ENCODE results near the gene RPL29.

RPL29 gene

DNA sequence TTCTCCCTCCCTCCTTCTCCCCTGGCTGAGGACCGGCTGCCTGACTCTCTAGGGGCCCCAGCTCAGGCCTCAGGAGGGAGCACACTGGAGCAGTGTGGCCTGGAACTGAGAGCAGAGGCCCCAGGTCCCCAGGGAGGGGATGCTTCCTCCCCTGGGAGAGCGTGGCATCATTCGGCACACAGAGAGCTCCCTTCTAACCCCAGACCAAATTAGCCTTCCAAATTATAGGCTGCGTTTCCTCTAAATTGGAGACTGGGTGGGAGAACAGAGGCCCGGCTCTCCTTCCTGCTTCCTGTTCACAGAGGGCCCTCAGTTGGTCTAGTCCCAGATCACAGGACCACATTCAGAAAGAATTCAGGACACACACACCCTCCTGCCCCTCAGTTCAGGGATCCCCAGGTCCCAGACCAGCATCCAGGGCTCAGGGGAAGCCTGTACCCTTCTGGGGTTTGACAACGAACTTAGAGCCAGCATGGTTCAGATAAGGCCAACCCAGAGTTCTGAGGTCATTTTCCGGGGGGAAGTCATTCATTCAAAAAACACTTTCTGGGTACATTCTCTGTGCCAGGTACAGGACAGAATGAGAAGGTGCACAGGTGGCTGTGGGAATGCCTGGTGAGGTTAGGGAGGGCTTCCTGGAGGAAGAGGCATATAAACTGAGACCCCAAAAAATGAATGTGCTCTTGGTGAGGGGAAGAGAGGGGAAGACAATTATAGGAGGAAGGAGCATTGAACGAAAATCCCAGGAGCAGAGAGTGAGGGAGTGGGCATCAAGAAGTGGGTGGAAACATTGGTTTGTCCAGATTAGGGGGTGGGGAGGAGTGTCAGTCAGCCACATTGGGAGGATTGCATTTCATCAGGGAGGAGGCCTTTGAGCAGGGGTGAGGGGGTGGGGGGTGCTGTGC lies 28.4 kb upstream of the RPL29 start:
- DNase-seq (ENCODE audit: low read depth in 1 of 2, low spot score in 1 of 2): no peak
- Histone ChIP-seq H3K27ac (replicated peaks) (no peak overlapping the region), H3K27me3 (ENCODE audit: insufficient read depth, poor library complexity, severe bottlenecking) (no peaks in the 10 kb centered on the region), H3K4me3 (replicated peaks; ENCODE audit: insufficient read depth, low read length) (no peak overlapping the region)
- TF ChIP-seq, protein P1, sequence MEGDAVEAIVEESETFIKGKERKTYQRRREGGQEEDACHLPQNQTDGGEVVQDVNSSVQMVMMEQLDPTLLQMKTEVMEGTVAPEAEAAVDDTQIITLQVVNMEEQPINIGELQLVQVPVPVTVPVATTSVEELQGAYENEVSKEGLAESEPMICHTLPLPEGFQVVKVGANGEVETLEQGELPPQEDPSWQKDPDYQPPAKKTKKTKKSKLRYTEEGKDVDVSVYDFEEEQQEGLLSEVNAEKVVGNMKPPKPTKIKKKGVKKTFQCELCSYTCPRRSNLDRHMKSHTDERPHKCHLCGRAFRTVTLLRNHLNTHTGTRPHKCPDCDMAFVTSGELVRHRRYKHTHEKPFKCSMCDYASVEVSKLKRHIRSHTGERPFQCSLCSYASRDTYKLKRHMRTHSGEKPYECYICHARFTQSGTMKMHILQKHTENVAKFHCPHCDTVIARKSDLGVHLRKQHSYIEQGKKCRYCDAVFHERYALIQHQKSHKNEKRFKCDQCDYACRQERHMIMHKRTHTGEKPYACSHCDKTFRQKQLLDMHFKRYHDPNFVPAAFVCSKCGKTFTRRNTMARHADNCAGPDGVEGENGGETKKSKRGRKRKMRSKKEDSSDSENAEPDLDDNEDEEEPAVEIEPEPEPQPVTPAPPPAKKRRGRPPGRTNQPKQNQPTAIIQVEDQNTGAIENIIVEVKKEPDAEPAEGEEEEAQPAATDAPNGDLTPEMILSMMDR (IDR thresholded peaks at IDR 0.05; ENCODE audit: insufficient read depth, low read length): no peak

DNA sequence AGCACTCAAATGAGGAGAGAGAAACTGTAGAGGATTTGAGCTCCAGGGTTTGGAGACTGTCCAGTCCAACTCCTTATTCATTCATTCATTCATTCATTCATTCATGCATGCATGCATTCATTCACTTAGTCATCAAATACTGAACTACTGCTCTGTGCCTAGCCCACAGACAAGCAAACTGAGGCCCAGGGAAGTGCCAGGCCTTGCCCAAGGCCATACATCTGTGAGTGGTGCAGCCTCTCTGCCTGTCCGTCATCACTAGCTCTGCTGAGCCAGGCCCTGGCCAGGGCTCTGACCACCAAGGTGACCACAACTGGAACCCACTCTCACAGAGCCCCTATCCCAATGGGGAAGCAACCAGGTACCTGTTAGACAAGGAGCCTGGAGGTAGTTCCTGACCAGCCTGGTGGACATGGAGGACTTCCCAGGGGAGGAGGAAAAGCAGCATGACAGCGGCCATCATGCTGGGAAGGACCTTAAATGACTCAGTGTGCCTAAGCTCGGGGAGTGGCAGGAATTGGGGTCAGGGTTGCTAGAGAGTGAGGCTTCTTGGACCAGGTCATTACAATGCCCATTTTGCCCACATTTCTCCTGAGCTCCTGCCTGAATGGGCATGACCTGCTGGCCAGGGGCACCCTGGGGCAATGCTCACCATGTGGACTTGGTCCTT lies 27.5 kb upstream of the RPL29 start:
- TF ChIP-seq POLR2AphosphoS5 (IDR thresholded peaks at IDR 0.05; ENCODE audit: low read depth): no peak
- TF ChIP-seq, protein P1 (IDR thresholded peaks at IDR 0.05; ENCODE audit: insufficient read depth, low read length): no peak
- TF ChIP-seq, protein P2, sequence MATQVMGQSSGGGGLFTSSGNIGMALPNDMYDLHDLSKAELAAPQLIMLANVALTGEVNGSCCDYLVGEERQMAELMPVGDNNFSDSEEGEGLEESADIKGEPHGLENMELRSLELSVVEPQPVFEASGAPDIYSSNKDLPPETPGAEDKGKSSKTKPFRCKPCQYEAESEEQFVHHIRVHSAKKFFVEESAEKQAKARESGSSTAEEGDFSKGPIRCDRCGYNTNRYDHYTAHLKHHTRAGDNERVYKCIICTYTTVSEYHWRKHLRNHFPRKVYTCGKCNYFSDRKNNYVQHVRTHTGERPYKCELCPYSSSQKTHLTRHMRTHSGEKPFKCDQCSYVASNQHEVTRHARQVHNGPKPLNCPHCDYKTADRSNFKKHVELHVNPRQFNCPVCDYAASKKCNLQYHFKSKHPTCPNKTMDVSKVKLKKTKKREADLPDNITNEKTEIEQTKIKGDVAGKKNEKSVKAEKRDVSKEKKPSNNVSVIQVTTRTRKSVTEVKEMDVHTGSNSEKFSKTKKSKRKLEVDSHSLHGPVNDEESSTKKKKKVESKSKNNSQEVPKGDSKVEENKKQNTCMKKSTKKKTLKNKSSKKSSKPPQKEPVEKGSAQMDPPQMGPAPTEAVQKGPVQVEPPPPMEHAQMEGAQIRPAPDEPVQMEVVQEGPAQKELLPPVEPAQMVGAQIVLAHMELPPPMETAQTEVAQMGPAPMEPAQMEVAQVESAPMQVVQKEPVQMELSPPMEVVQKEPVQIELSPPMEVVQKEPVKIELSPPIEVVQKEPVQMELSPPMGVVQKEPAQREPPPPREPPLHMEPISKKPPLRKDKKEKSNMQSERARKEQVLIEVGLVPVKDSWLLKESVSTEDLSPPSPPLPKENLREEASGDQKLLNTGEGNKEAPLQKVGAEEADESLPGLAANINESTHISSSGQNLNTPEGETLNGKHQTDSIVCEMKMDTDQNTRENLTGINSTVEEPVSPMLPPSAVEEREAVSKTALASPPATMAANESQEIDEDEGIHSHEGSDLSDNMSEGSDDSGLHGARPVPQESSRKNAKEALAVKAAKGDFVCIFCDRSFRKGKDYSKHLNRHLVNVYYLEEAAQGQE (IDR thresholded peaks at IDR 0.05; ENCODE audit: insufficient replicate concordance, low read depth): no peak
- no peak for TF ChIP-seq GABPA (IDR thresholded peaks at IDR 0.05; ENCODE audit: low read depth)
- TF ChIP-seq SPI1 (IDR thresholded peaks at IDR 0.05; ENCODE audit: borderline replicate concordance, low read depth): no peak
- no peak overlapping the region for H3K27ac ChIP-seq (replicated peaks)
- no peaks in the 10 kb centered on the region for H3K27me3 ChIP-seq (ENCODE audit: insufficient read depth, poor library complexity, severe bottlenecking)
- H3K4me3 ChIP-seq (replicated peaks; ENCODE audit: insufficient read depth, low read length): no peak overlapping the region
- DNase-seq (ENCODE audit: low read depth in 1 of 2, low spot score in 1 of 2): no peak

DNA sequence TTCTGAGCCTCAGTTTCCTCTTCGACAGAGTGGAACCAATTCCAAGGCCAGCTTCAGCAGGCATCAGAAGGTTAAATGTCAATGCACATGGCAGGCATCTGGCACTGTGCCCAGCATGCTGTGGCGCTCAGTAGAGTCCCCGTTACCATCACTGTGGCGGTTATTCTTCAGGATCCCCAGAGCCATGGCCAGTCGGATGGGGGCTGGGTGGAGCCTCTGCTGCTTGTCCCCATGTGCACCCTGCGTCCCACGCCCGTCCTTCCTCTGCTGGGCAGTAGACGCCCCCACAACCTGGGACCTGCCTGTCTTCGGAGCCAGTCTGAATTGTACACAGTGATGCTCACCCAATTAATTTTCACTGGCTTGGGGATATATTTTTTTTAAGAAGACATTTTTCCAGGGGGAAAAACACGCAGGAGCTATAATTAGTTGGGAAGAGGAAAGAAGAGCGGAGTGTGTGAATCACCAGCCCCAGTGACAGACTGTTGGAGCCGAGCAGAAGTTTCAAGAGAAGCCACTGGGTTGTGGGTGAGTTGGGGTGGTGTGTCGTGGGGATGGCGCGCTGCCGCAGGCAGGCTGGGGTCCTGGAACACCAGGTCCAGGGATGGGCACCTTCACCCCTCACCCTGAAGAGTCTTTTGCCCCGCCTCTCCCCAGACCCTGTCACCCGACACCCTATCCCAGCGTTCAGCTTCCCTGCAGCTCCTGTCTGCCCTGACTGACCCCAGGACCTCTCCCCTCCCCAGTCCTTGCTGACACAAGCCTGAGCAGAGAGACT lies 26.8 kb upstream of the RPL29 start:
- H3K27ac ChIP-seq (replicated peaks): no peak overlapping the region
- no peak for DNase-seq (ENCODE audit: low read depth in 1 of 2, low spot score in 1 of 2)
- TF ChIP-seq GABPA (IDR thresholded peaks at IDR 0.05; ENCODE audit: low read depth) (no peak), POLR2AphosphoS5 (IDR thresholded peaks at IDR 0.05; ENCODE audit: low read depth) (no peak), SPI1 (IDR thresholded peaks at IDR 0.05; ENCODE audit: borderline replicate concordance, low read depth) (no peak)
- TF ChIP-seq, protein P2 (IDR thresholded peaks at IDR 0.05; ENCODE audit: insufficient replicate concordance, low read depth): no peak
- TF ChIP-seq, protein P1 (IDR thresholded peaks at IDR 0.05; ENCODE audit: insufficient read depth, low read length): no peak

More for the DNA sequence above, 26.8 kb upstream of the RPL29 start:
- H3K4me3 ChIP-seq (replicated peaks; ENCODE audit: insufficient read depth, low read length): no peak overlapping the region
- no peaks in the 10 kb centered on the region for H3K27me3 ChIP-seq (ENCODE audit: insufficient read depth, poor library complexity, severe bottlenecking)

Data from HL-60 (cell line).